ENCODE measurements around the gene MEOX1.

MEOX1 gene

DNA sequence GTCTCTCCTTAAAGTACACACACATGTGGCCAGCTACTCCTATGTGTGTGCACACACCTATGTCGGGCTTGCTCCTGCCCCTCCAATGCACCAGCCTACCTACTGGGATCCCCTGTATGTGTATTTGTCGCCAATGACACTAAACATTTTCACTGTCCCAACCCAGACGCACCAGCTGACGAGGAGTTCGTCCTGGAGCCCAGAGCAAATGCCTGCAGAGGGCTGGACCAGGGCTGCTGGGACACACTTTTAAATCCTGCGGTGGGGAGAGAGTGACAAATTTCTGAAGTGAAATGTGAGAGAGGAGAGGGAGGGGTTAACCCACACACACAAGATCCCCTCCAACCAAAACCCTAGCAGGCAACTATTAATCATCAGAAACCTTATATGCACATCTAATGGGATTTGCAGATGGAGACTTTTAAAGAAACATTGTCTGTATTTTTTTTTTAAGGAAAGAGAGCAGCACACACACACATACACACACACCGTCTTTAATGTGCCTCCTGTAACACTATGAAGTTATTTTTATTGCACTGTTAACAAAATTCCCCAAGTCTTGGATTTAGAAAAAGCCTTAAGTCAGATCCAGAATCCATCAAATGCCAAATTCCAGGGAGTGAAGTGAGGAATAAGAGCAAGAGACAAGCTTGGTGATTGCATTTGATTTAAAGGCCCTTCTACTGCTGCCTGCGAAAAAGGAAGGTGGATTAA, at the start of gene MEOX1:
Gene MEOX1, minus strand, starts transcription at position 224 of the 714 bp plus-strand sequence. CDS start 388 bp downstream, outside the sequence.
- peak; percentile 37 for DNase-seq (ENCODE audit: low read depth)
- H3K4me3 ChIP-seq (ENCODE audit: low read depth, low read length) = no peak within 1 kb of the TSS; the same call in 1 of the 2 replicates
- TF ChIP-seq, protein P1, sequence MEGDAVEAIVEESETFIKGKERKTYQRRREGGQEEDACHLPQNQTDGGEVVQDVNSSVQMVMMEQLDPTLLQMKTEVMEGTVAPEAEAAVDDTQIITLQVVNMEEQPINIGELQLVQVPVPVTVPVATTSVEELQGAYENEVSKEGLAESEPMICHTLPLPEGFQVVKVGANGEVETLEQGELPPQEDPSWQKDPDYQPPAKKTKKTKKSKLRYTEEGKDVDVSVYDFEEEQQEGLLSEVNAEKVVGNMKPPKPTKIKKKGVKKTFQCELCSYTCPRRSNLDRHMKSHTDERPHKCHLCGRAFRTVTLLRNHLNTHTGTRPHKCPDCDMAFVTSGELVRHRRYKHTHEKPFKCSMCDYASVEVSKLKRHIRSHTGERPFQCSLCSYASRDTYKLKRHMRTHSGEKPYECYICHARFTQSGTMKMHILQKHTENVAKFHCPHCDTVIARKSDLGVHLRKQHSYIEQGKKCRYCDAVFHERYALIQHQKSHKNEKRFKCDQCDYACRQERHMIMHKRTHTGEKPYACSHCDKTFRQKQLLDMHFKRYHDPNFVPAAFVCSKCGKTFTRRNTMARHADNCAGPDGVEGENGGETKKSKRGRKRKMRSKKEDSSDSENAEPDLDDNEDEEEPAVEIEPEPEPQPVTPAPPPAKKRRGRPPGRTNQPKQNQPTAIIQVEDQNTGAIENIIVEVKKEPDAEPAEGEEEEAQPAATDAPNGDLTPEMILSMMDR (IDR thresholded peaks at IDR 0.05; ENCODE audit: low read depth, low read length, missing control alignments) = no peak

DNA sequence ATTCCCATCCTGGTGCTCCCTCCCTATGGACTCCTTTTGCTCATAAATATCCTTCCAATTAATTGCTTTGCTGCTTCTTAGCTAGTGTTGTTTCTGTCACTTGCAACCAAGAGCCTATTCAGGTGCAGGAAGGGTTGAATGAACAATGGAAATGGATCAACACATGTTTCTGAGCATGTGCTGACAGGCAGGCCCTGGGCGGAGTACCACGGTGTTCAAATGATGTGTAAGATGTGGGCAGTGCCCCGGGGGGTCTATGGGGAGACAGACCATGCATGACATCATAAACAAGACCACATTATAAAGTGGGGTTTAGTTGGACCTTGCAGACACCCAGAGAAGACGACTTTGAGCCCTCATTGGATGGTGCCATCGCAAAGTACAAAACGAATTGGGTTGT, 48.4 kb upstream of the MEOX1 start:
- TF ChIP-seq, protein P1 (IDR thresholded peaks at IDR 0.05; ENCODE audit: low read depth, low read length, missing control alignments) = no peak
- no peak for DNase-seq (ENCODE audit: low read depth)
- no peak overlapping the region for H3K4me3 ChIP-seq (ENCODE audit: low read depth, low read length)

DNA sequence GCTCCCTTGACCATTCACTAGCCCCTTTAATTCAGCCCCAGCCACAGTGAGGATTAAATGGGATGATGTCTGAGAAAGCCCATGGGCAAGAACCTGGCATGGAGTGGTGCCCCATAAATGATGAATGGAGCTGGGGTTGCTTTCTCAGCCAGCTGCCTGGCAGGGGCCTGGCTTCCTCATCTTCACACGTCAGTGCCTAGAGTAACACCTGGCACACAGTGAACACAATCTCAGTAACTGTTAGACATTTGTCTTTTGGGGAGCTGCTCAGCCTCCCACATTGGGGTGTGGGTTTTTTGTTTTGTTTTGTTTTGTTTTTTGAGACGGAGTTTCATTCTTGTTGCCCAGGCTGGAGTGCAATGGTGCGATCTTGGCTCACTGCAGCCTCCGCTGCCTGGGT, 47.5 kb upstream of the MEOX1 start:
- DNase-seq (ENCODE audit: low read depth) = no peak
- no peak overlapping the region for H3K4me3 ChIP-seq (ENCODE audit: low read depth, low read length)
- TF ChIP-seq, protein P1 (IDR thresholded peaks at IDR 0.05; ENCODE audit: low read depth, low read length, missing control alignments) = no peak

GRCh38 chr17:43707184-43707583, 45.5 kb upstream of the MEOX1 start:
- TF ChIP-seq, protein P1 (IDR thresholded peaks at IDR 0.05; ENCODE audit: low read depth, low read length, missing control alignments) = no peak
- H3K4me3 ChIP-seq (ENCODE audit: low read depth, low read length) = no peak overlapping the region
- DNase-seq (ENCODE audit: low read depth) = no peak

DNA sequence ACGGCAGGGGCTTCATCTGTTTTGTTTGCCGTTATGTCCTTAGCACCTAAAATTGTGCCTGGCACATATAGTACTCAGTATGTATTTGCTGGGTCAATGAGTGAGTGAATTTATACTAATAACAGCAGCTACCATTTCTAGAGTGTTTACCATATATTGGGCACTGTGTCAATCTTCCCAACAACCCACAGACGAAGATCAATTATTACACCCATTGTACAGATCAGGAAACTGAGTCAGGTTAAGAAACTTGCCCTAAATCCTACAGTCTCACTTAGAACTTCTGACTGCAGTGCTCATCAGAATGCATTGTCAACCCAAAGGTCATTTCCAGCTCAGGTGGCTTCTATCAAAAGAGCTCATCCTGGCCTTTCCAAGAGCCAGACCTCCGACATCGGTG, 44.5 kb upstream of the MEOX1 start:
- no peak for DNase-seq (ENCODE audit: low read depth)
- TF ChIP-seq, protein P1 (IDR thresholded peaks at IDR 0.05; ENCODE audit: low read depth, low read length, missing control alignments) = no peak
- H3K4me3 ChIP-seq (ENCODE audit: low read depth, low read length) = no peak overlapping the region

DNA sequence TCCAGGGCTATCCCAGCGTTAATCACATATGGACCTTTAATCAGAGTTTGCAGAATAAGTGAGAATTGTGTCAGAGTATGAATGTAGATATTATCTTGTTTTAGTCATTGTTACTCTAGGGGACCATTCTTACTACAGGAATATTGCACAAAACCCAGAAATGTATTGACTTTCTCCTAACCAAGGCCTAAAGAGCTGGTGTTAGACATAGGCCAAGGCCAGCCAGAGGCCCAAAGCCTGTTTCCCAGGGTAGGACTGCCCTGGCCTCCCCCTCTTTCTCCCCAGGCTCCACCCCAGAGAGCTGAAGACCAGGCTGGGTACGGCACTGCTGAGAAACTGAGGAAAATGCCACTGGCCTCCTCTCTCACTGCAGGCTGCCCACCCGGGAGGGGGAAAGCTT, 41.9 kb upstream of the MEOX1 start:
- H3K4me3 ChIP-seq (ENCODE audit: low read depth, low read length) = no peak overlapping the region
- TF ChIP-seq, protein P1 (IDR thresholded peaks at IDR 0.05; ENCODE audit: low read depth, low read length, missing control alignments) = no peak
- DNase-seq (ENCODE audit: low read depth) = no peak

- DNase-seq (ENCODE audit: low read depth) = no peak
- no peak overlapping the region for H3K4me3 ChIP-seq (ENCODE audit: low read depth, low read length)
- TF ChIP-seq, protein P1 (IDR thresholded peaks at IDR 0.05; ENCODE audit: low read depth, low read length, missing control alignments) = no peak
These were observed 40.9 kb upstream of the MEOX1 start for GRCh38 chr17:43702637-43703036.

Measured in GM12864 (cell line).